ENCODE measurements around the gene LRRC8D.
"Not testable (repeated sequence)": the region's sequence is repeated elsewhere in the genome, so short reads cannot be mapped to it uniquely, and the experiment has no call there.

The LRRC8D gene

DNA sequence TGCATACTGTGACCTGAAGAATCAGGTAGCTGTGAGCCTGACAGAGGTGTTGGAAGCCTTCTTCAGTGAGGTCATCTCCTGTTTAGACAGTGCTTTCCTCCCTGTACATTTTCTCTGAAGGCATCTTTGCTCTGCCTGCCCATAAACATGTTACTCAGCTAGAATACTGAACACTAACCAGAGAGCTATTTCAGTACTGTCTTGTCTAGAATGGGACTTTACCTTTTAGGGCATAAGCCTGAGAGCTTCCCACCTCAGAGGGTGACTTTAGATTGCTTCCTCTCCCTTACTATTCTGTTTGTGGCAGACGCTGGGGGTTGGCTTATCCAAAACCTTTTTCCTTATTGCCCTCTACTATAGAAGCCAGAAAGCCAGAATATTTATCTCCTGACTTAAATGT lies 150.8 kb downstream of the LRRC8D start:
- DNase-seq = no peak

DNA sequence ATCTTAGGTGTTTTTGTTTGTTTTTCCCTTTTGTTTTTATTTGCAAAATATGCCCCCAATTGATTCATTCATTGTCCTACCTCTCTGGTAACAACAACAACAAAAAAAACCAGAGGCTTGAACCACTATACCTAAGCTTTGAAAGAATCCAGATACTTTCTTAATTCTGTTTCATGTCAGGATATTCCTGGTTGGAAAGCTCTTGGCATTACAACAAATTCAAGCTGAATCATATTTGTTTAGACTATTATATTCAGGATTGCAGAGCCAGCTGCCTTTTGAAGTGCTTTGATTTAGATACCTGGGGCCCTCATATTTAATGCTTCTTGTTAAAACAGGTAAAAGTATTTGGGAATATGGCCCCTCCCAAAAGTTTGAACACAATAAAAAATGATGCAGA lies 151.2 kb downstream of the LRRC8D start:
- no peak for DNase-seq

DNA sequence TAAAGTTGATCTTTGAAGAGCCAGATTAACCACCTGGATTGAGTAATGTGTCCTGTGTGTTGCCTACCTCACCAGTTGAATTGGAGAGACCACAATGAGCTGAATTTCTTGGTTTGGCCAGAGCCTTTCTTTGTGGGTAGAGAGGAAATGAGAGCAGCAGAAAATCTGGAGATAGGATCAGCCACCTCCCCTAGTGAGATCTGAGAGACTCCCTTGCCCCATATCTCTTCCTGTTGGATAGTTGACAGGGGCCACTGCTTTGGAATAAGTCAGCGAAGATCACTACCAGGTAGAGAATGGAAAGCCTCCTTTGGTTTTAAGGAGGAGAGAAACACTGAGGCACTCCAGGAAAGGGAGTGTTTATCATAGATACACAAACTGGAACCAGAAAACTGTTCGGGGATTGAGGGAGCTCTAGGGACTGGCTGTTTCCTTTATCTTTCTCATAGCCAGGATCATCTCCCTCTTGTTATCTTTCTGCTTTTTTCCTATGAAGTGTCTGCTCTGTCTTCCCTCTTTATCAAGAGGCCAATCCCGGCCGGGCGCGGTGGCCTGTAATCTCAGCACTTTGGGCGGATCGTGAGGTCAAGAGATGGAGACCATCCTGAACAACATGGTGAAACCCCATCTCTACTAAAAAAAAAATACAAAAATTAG lies 152.8 kb downstream of the LRRC8D start:
- no peak for DNase-seq

DNA sequence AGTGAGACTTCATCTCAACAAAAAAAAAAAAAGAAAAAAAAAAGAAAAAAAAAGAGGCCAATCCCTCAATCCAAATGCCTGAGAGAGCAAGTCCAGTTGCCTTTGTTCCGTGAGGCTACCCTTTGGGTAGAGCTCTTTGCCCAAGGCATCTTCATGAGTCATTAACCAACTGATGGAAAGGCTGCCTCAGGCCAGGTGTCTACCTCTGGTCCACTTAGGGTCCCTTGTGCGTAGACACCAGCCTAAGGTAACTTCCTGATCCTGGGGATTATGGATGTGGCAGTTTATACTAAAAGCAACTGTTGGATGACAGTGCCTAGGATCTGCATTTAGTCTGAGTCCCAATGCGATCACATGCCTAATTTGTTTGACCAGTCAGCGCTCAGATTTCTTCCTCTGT lies 153.4 kb downstream of the LRRC8D start:
- DNase-seq = no peak

DNA sequence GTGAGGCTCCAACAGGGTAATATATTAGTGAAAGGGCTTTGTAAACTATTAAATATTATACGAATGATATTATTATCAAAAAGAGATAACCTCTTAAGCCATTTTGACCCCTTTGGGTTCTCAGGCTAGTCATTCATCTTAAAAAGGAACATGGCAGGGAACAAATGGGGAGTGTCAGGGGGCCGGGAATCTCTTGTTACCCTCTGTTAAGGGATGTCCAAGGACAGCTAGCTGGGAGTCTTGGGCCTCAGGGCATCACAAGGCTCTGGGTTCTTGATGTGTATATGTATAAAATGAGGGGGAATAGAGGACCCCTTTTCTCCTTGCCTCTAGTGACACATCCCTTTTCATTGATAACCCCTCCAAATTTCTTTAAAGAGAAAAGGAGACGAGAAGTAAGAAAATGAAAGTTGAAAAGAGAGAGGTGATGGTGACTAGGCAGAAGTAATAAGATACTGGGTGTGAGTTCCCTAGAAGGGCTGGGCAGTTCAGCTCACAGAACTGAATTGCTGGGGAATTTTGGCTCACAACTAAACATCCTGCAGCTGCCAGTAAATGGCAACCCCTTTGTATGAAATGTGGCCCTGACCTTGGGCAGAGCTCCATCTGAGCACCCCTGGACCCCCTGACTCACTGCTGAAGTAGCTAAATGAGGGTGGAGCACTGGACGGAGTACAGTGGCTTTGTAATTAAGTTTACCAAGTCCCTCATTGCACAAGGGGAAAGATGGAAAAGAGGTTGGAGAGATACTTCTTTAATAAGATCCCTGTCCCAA lies 154.1 kb downstream of the LRRC8D start:
- peak; percentile 24 for DNase-seq

DNA sequence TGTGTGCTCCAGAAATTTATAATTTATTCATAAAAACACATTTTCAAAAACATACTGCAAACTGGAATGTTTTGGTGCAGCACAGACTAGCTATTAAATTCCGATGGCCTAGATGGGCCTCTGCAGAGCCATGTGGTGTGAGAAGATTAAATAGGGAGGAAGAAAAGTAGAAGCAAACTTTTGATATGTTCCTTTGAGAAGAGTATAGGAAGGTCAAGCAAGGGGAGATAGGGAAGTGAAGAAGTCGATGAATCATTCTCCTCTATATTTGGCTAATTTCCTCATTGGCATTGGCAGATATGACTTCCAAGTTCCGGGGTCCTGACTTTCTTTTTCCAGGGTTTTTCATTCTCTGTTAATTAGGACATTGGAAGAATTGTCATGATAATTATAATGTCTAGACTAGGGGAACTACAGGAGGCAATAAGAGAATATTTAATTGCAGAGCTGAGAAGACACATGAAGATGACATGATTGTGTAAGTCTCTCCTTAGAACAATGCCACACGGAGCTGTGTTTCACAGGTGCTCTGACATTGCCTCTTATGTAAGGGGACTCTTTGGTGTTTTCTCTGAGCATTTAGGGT lies 154.8 kb downstream of the LRRC8D start:
- DNase-seq = peak; percentile 54

DNA sequence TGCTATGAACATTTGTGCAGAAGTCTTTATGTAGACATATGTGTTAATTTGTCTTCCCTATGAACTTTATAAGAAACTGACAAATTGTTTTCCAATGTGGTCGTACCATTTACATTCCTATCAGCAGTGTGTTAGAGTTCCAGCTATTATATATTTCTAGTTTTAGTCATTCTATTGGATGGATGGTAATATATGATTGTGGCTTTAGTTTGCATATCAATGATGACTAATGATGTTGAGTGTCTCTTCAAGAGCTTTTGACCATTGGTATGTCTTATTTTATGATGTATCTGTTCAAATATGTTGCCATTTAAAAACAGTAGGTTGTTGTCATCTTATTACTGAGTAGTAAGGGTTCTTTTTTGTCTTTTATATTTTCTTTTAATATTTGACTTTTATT lies 157.9 kb downstream of the LRRC8D start:
- DNase-seq = no peak

DNA sequence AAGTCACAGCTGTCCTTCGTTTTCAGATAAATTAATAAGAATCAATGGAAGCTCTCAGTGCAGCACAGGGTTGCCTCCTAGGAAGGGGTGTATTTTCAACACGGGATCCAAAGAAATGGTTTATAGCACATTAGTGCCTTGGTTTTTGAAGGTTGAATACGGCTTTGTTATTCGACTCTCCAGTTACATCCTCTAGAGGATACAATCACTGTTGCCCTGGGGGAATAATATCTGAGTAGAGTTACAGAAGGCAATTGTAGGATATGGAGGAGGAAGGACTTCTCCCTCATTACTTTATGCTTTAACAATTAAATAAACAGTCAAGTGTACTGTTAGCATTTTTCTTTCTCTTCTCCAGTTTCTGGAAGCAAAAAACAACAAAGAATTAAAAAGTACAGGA lies 159.8 kb downstream of the LRRC8D start:
- no peak for DNase-seq

DNA sequence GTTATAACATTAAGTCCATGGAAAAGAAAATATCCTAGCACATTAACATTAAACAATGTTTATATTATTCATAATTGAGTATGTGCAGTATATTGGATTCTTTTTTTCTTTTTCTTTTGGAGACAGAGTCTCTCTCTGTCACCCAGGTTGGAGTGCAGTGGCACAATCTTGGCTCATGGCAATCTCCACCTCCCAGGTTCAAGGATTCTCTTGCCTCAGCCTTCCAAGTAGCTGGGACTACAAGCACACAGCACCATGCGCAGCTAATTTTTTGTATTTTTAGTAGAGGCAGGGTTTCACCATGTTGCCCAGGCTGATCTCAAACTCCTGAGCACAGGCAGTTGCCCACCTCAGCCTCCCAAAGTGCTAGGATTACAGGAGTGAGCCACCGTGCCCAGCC lies 162.0 kb downstream of the LRRC8D start:
- DNase-seq = not testable (repeated sequence)

DNA sequence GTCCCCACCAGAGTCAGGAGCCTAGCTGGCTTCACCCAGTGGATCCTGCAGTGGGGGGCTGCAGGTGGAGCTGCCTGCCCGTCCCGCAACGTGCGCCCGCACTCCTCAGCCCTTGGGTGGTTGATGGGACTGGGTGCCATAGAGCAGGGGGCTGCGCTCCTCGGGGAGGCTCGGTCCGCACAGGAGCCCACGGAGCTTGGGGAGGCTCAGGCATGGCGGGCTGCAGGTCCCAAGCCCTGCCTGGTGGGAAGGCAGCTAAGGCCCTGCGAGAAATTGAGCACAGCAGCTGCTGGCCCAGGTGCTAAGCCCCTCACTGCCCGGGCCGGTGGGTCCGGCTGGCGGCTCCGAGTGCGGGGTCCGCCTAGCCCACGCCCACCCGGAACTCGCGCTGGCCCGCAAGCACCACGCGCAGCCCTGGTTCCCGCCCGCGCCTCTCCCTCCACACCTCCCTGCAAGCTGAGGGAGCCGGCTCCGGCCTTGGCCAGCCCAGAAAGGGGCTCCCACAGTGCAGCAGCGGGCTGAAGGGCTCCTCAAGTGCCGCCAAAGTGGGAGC lies 163.8 kb downstream of the LRRC8D start:
- not testable (repeated sequence) for DNase-seq

DNA sequence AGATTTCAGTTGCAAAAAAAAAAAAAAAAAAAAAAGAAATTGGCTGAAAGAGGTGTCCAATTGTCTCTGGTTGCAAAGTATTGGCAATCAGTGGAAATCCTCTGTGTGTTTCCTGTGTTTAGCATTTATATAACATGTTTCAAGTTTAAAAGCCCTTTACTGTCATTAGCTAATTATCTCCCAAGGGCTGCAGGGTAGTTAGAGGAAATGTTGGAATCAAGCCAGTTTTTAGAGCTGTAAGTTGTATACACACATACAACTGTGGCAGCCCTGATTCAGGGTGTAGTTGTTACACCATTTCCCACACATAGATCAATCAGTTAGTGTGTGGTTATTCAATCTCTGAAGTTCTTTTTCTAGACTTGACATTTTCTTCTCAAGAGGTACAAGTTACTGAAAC lies 165.2 kb downstream of the LRRC8D start:
- DNase-seq = peak; percentile 48
